ENCODE results near the gene SPG7. TPM values are rescaled to one million over a fixed set of nuclear protein-coding genes. Genes with fewer than 3 reads are reported as not detected.
"Not testable (repeated sequence)": the region's sequence is repeated elsewhere in the genome, so short reads cannot be mapped to it uniquely, and the experiment has no call there.

SPG7 gene
- 100 to 1,000 TPM in 2 of 3 donors, 10 to 100 TPM in 1; 90.6 to 139 (median 130) TPM for polyA plus RNA-seq (ENCODE audit: insufficient read length in 3 of 3)
- long read RNA-seq, donor 1, full-length matches to known transcripts = 23 of 23 reads
- long read RNA-seq, donor 1, partial matches to known transcripts = 0 of 23 reads
- long read RNA-seq, donor 1, other reads (novel, unspliced or antisense) = 0 of 23 reads
- long read RNA-seq, donor 2, full-length matches to known transcripts = 24 of 30 reads
- long read RNA-seq, donor 2, partial matches to known transcripts = 6 of 30 reads
- long read RNA-seq, donor 2, other reads (novel, unspliced or antisense) = 0 of 30 reads
- long read RNA-seq, donor 3, full-length matches to known transcripts = 15 of 29 reads
- long read RNA-seq, donor 3, partial matches to known transcripts = 14 of 29 reads
- long read RNA-seq, donor 3, other reads (novel, unspliced or antisense) = 0 of 29 reads
- long read RNA-seq, donor 4, full-length matches to known transcripts = 29 of 44 reads
- long read RNA-seq, donor 4, partial matches to known transcripts = 15 of 44 reads
- long read RNA-seq, donor 4, other reads (novel, unspliced or antisense) = 0 of 44 reads
- long read RNA-seq, donor 5, transcript SPG7-268 (17 exons, 3,359 nt) = major isoform, 5 of 167 reads
- long read RNA-seq, donor 5, partial matches to known transcripts = 121 of 167 reads
- long read RNA-seq, donor 5, other reads (novel, unspliced or antisense) = 38 of 167 reads
- long read RNA-seq, donor 6, full-length matches to known transcripts = 43 of 50 reads
- long read RNA-seq, donor 6, partial matches to known transcripts = 7 of 50 reads
- long read RNA-seq, donor 6, other reads (novel, unspliced or antisense) = 0 of 50 reads
- long read RNA-seq, donor 7, full-length matches to known transcripts = 22 of 22 reads
- long read RNA-seq, donor 7, partial matches to known transcripts = 0 of 22 reads
- long read RNA-seq, donor 7, other reads (novel, unspliced or antisense) = 0 of 22 reads
- long read RNA-seq, donor 8, full-length matches to known transcripts = 19 of 19 reads
- long read RNA-seq, donor 8, partial matches to known transcripts = 0 of 19 reads
- long read RNA-seq, donor 8, other reads (novel, unspliced or antisense) = 0 of 19 reads
- long read RNA-seq, donor 9, full-length matches to known transcripts = 32 of 42 reads
- long read RNA-seq, donor 9, partial matches to known transcripts = 10 of 42 reads
- long read RNA-seq, donor 9, other reads (novel, unspliced or antisense) = 0 of 42 reads
- long read RNA-seq, donor 10, full-length matches to known transcripts = 32 of 46 reads
- long read RNA-seq, donor 10, partial matches to known transcripts = 14 of 46 reads
- long read RNA-seq, donor 10, other reads (novel, unspliced or antisense) = 0 of 46 reads
- long read RNA-seq, donor 11, full-length matches to known transcripts = 15 of 15 reads
- long read RNA-seq, donor 11, partial matches to known transcripts = 0 of 15 reads
- long read RNA-seq, donor 11, other reads (novel, unspliced or antisense) = 0 of 15 reads
- long read RNA-seq, donor 12, full-length matches to known transcripts = 71 of 83 reads
- long read RNA-seq, donor 12, partial matches to known transcripts = 12 of 83 reads
- long read RNA-seq, donor 12, other reads (novel, unspliced or antisense) = 0 of 83 reads
- long read RNA-seq, donor 13, full-length matches to known transcripts = 27 of 37 reads
- long read RNA-seq, donor 13, partial matches to known transcripts = 10 of 37 reads
- long read RNA-seq, donor 13, other reads (novel, unspliced or antisense) = 0 of 37 reads
- long read RNA-seq, donor 14 = 0 reads
- long read RNA-seq, donor 15 = 0 reads
- long read RNA-seq, donor 16, full-length matches to known transcripts = 32 of 44 reads
- long read RNA-seq, donor 16, partial matches to known transcripts = 12 of 44 reads
- long read RNA-seq, donor 16, other reads (novel, unspliced or antisense) = 0 of 44 reads

GRCh38 chr16:89507834-89508590 lies at the start of gene SPG7:
TSS of gene SPG7 (plus strand) at chr16:89508403. CDS start at chr16:89508418, 15 bp downstream.
- DNase-seq = peak; percentile 84

DNA sequence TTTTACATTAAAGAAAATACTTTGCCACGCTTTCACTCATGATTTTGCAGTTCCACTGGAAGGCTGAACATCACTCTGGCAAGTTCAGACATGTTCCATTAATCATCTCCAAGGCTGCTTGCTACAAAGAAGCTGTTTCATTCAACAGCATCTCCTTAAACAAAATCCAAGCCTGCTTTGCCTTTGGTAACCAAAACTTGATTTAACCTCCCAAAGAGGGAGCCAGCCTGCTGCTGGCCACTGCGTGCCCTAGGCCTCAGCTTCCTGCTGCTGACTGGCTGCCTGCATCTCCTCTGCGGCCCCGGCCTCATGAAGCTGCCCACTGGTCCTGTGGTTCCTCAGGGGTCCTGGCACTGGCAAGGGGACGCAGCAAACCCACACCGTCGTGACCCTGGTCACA lies 49.7 kb upstream of the SPG7 start:
- no peak for DNase-seq

DNA sequence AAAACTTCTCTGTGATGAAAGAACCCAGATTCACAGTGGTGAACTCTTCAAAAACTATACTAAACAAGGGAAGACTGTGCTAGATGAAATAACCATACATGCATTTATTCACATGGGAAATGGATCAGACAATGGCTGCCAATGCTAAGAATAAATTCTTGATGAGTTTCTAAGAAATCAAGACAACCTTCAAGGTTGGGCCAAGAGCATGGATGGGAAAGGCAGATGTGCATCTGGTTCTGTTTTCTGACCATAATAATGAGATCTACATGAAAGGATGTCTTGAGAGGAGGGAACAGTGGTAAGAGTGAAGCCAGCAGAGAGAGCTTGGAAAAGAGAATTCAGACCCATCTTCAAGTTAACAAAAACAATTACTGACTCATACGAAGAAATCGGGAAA lies 49.2 kb upstream of the SPG7 start:
- no peak for DNase-seq

- no peak for DNase-seq
These were observed 47.6 kb upstream of the SPG7 start for GRCh38 chr16:89460556-89460955.

DNA sequence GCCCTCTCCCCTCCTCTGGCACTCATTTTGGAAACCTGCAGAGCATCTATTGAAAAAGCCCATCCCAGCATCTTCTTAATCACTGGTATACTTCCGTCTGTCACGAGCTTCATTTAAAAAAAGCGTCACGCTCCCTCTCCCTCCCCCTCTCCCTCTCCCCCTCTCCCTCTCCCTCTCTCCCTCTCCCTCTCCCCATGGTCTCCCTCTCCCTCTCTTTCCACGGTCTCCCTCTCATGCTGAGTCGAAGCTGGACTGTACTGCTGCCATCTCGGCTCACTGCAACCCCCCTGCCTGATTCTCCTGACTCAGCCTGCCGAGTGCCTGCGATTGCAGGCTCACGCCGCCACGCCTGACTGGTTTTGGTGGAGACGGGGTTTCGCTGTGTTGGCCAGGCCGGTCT lies 46.3 kb upstream of the SPG7 start:
- not testable (repeated sequence) for DNase-seq

DNA sequence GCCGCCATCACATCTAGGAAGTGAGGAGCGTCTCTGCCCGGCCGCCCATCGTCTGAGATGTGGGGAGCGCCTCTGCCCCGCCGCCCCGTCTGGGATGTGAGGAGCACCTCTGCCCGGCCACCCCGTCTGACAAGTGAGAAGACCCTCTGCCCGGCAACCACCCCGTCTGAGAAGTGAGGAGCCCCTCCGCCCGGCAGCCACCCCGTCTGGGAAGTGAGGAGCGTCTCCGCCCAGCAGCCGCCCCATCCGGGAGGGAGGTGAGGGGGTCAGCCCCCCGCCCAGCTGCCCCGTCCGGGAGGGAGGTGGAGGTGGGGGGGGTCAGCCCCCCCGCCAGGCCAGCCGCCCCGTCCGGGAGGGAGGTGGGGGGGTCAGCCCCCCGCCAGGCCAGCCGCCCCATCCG lies 45.6 kb upstream of the SPG7 start:
- not testable (repeated sequence) for DNase-seq

DNA sequence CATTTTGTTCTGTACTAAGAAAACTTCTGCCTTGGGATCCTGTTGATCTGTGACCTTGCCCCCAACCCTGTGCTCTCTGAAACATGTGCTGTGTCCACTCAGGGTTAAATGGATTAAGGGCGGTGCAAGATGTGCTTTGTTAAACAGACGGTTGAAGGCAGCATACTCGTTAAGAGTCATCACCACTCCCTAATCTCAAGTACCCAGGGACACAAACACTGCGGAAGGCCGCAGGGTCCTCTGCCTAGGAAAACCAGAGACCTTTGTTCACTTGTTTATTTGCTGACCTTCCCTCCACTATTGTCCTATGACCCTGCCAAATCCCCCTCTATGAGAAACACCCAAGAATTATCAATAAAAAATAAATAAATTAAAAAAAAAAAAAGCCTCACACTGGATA lies 44.9 kb upstream of the SPG7 start:
- not testable (repeated sequence) for DNase-seq

- no peak for DNase-seq
These were observed 41.3 kb upstream of the SPG7 start for GRCh38 chr16:89466920-89467319.

- no peak for DNase-seq
These were observed 40.8 kb upstream of the SPG7 start for GRCh38 chr16:89467382-89467781.

DNA sequence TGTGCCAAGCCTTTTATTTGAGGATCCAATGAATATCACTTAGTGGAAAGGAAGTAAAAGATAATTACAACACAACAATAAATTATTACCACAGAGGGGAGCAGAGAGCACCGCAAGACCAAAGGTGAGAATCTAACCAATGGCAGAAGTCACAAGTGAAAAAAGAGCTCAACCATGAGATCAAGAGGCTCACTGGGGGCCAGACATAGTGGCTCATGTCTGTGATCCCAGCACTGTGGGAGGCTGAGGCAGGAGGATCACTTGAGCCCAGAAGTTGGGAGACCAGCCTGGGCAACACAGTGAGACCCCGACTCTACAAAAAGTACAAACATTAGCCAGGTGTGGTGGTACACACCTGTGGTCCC lies 35.5 kb upstream of the SPG7 start:
- no peak for DNase-seq

DNA sequence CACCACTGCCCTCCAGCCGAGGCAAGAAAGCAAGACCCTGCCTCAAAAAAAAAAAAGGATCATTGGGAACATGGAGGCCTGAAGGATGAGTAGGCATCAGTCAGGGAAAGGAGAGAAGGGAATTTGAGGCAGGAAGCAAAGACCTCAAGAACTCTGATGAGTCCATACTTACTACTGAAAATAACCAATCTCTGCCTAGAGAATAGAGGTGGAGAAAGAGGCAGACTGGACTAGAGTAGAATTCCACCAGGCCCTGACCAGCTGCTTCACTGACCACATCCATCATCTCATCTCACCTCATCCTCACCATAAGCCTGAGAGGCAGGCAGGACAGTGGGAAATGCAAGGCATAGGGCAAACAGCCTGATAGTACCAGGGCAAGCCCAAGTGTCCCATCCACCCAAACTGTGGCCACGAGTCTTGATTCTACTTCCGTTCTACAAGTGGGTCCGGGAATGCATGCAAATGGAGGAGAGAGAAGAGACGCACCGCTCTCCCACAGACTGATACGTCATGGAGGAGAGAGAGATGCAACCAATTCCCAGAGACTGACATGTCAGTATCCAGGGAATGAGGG lies 35.0 kb upstream of the SPG7 start:
- DNase-seq = no peak

- DNase-seq = no peak
These were observed 34.3 kb upstream of the SPG7 start for GRCh38 chr16:89473791-89474414.

- DNase-seq = no peak
These were observed 33.1 kb upstream of the SPG7 start for GRCh38 chr16:89475144-89475543.

DNA sequence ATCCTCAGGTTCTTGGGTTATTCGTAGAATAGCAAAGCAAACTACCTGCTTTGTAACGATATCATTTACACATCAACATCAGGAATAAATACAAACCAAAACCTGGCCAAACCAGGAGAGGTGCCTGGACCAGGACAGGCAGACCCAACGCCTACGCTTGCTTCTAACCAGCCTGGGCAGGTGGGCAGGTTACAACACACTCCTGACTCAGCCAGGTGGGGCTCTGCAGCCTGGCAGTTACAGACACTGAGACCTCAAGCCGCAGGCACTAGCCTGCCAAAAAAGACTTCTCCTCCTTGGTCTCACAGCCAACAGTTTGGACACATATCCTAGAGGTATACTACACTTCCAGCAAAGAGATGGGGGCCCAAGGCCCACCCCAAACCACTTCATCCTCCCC lies 31.8 kb upstream of the SPG7 start:
- DNase-seq = no peak

DNA sequence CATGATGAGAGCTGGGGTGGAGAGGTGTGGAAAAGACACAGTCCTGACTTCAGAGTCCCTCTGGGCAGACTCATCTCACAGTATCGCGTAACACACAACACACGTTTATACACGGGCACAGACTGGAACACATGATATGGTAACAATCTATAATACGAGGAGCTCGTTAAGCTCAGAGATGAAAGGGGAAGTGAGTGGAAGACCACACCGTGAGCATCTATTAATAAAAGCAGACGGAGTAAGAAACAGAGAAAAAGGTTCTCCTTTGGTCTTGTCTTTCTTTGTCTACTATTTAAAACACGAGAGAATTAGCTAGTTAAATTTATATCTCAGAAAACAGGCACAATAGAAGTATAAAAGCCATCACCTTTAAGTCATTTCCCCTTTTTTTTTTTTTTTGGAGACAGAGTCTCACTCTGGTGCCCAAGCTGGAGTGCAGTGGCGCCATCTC lies 31.4 kb upstream of the SPG7 start:
- no peak for DNase-seq

- DNase-seq = no peak
These were observed 29.5 kb upstream of the SPG7 start for GRCh38 chr16:89478576-89479221.

DNA sequence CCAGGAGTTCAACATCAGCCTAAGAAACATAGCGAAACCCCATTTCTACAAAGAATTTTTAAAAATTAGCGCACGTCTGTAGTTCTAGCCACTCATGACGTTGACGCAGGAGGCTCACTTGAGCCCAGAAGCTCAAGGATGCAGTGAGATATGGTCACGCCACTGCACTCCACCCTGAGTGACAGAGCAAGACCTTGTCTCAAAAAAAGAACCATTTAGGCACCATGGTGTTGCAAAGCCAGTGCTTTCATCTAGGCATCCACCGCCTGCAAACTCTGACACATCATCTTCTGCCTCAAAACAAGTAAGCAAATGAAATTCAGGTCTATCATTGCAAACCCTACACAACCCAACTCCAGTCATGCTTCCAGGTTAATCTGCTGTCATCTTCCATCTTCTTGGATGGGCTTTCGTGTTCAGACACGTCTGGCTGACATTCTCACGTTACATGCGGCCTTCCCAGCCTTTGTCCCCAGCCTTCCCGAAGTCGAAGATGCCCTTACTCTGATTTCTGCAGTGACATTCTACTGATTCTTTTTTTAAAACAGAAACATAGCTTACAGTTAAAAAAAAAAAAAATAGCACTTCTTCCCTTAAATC lies 26.7 kb upstream of the SPG7 start:
- no peak for DNase-seq
